ENCODE results near the gene POLD1.

GRCh38 chr19:50462970-50463369 lies 78.8 kb downstream of the POLD1 start:
- TF ChIP-seq ZNF350 (CRISPR knock-in tag; IDR thresholded peaks at IDR 0.05; ENCODE audit: borderline replicate concordance, low read depth) (no peak), CTCF (CRISPR knock-in tag; IDR thresholded peaks at IDR 0.05) (no peak), FOXM1 (CRISPR knock-in tag; IDR thresholded peaks at IDR 0.05) (no peak), TEF (CRISPR knock-in tag; IDR thresholded peaks at IDR 0.05) (no peak), ZNF607 (CRISPR knock-in tag; IDR thresholded peaks at IDR 0.05; ENCODE audit: borderline replicate concordance) (no peak), FOXJ3 (CRISPR knock-in tag; IDR thresholded peaks at IDR 0.05; ENCODE audit: borderline replicate concordance) (no peak), ZNF841 (CRISPR knock-in tag; IDR thresholded peaks at IDR 0.05; ENCODE audit: borderline replicate concordance) (no peak), CREB3 (CRISPR knock-in tag; IDR thresholded peaks at IDR 0.05) (no peak), MAFF (IDR thresholded peaks at IDR 0.05; ENCODE audit: low read depth, low read length) (no peak)
- TF ChIP-seq, protein P1, sequence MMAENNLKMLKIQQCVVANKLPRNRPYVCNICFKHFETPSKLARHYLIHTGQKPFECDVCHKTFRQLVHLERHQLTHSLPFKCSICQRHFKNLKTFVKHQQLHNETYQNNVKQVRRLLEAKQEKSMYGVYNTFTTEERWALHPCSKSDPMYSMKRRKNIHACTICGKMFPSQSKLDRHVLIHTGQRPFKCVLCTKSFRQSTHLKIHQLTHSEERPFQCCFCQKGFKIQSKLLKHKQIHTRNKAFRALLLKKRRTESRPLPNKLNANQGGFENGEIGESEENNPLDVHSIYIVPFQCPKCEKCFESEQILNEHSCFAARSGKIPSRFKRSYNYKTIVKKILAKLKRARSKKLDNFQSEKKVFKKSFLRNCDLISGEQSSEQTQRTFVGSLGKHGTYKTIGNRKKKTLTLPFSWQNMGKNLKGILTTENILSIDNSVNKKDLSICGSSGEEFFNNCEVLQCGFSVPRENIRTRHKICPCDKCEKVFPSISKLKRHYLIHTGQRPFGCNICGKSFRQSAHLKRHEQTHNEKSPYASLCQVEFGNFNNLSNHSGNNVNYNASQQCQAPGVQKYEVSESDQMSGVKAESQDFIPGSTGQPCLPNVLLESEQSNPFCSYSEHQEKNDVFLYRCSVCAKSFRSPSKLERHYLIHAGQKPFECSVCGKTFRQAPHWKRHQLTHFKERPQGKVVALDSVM (CRISPR knock-in tag; IDR thresholded peaks at IDR 0.05): no peak
- TF ChIP-seq, protein P2, sequence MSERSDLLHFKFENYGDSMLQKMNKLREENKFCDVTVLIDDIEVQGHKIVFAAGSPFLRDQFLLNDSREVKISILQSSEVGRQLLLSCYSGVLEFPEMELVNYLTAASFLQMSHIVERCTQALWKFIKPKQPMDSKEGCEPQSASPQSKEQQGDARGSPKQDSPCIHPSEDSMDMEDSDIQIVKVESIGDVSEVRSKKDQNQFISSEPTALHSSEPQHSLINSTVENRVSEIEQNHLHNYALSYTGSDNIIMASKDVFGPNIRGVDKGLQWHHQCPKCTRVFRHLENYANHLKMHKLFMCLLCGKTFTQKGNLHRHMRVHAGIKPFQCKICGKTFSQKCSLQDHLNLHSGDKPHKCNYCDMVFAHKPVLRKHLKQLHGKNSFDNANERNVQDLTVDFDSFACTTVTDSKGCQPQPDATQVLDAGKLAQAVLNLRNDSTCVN (CRISPR knock-in tag; IDR thresholded peaks at IDR 0.05; ENCODE audit: borderline replicate concordance): no peak
- TF ChIP-seq, protein P3, sequence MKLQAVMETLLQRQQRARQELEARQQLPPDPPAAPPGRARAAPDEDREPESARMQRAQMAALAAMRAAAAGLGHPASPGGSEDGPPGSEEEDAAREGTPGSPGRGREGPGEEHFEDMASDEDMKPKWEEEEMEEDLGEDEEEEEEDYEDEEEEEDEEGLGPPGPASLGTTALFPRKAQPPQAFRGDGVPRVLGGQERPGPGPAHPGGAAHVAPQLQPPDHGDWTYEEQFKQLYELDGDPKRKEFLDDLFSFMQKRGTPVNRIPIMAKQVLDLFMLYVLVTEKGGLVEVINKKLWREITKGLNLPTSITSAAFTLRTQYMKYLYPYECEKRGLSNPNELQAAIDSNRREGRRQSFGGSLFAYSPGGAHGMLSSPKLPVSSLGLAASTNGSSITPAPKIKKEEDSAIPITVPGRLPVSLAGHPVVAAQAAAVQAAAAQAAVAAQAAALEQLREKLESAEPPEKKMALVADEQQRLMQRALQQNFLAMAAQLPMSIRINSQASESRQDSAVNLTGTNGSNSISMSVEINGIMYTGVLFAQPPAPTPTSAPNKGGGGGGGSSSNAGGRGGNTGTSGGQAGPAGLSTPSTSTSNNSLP (IDR thresholded peaks at IDR 0.05; ENCODE audit: low read depth, low read length): no peak

All from HepG2 (cell line).